Brain microvascular endothelial cell (primary cell): ENCODE results near the gene SPOCK3.

Experiments used
- DNase-seq: peaks from one replicate; pipeline ENCODE4 v3.0.0-alpha.2; 2020
- H3K27ac ChIP-seq: fragments of 250-450 bp; sonication (Bioruptor Pico); 2 replicates; pipeline ENCODE4 v1.5.1; 2020; ENCODE audit warnings: mild to moderate bottlenecking, moderate library complexity
- H3K27me3 ChIP-seq: fragments of 250-450 bp; sonication (Bioruptor Pico); replicated peaks from 2 replicates; pipeline ENCODE4 v1.5.1; 2020; ENCODE audit warnings: mild to moderate bottlenecking
- H3K36me3 ChIP-seq: fragments of 250-450 bp; sonication (Bioruptor Pico); replicated peaks from 2 replicates; pipeline ENCODE4 v1.5.1; 2020; ENCODE audit warnings: mild to moderate bottlenecking
- H3K4me3 ChIP-seq: 2 replicates; pipeline ENCODE4 v1.5.1; 2011; ENCODE audit warnings: low read depth, mild to moderate bottlenecking, control low read depth, low read length, moderate library complexity
- CTCF ChIP-seq: IDR thresholded peaks from 2 replicates; pipeline ENCODE4 v1.5.1; 2011; ENCODE audit warnings: low read depth, mild to moderate bottlenecking, moderate library complexity, low read length, control low read depth, inconsistent platforms; ENCODE audit errors: missing control alignments
- in situ Hi-C: cut with HindIII; loops from 2 replicates; pipeline ENCODE4 v1.10.0; 2017; ENCODE audit warnings: low sequenced_read_pairs, low pct_ligation_motif_present

SPOCK3 gene

GRCh38 chr4:166836865-166837264 lies 397.4 kb downstream of the SPOCK3 start:
- no peaks in the 10 kb centered on the region for H3K27me3 ChIP-seq
- no peak for DNase-seq
- in situ Hi-C loops: no loop called here
- no peak overlapping the region for H3K4me3 ChIP-seq
- H3K36me3 ChIP-seq: no peaks in the 10 kb centered on the region
- TF ChIP-seq CTCF: no peak
- no peak overlapping the region for H3K27ac ChIP-seq

DNA sequence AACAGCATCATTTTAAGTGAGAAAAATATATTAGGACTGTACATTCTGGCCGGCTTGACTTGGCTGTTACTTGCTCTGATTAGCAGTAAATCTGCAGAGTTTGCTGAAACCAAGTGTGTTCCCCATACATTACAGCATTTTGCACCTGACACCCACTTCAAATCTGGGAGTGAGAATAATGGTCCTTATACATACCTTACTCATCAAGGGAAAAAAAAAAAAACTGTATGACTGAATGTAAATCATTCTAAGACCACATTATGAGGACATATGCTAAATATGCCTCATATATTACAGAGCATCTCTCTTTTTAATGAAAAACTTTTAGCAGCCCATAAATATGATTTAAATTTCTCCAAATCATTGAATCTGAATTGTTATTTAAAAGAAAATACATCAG lies 406.7 kb downstream of the SPOCK3 start:
- DNase-seq: no peak
- Histone ChIP-seq H3K4me3 (no peak overlapping the region), H3K27ac (no peak overlapping the region), H3K27me3 (no peaks in the 10 kb centered on the region), H3K36me3 (no peaks in the 10 kb centered on the region)
- no peak for TF ChIP-seq CTCF
- in situ Hi-C loops: no loop called here

- in situ Hi-C loops: no loop called here
- DNase-seq: no peak
- H3K27ac ChIP-seq: no peak overlapping the region
- no peak overlapping the region for H3K4me3 ChIP-seq
- no peak for TF ChIP-seq CTCF
- H3K27me3 ChIP-seq: no peaks in the 10 kb centered on the region
- no peaks in the 10 kb centered on the region for H3K36me3 ChIP-seq
Observed at GRCh38 chr4:166827167-166827566, 407.1 kb downstream of the SPOCK3 start.

DNA sequence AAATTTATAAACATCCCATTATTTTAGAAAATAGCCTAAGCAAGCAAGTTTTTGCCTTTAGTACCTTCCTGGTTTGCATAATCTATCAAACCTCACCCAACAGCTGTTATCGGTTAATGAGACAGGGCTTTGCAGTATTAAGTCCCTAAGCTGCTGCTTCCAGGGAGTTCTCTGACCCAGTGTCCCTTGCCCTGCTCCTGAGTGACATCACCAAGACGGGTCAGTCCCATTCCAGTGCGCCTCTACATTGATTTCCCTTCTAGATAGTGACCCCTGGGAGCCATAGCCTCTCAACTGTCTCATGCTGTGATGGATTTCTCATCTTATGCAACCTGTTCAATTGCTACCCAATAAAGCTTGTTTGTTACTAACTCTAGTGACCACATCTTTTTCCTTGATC lies 410.4 kb downstream of the SPOCK3 start:
- no peak for TF ChIP-seq CTCF
- no peak for DNase-seq
- in situ Hi-C loops: no loop called here
- Histone ChIP-seq H3K27ac (no peak overlapping the region), H3K36me3 (no peaks in the 10 kb centered on the region), H3K27me3 (no peaks in the 10 kb centered on the region), H3K4me3 (no peak overlapping the region)

GRCh38 chr4:166823126-166823525 lies 411.2 kb downstream of the SPOCK3 start:
- no peak overlapping the region for H3K4me3 ChIP-seq
- no peaks in the 10 kb centered on the region for H3K27me3 ChIP-seq
- H3K27ac ChIP-seq: no peak overlapping the region
- TF ChIP-seq CTCF: no peak
- no peaks in the 10 kb centered on the region for H3K36me3 ChIP-seq
- in situ Hi-C loops: no loop called here
- DNase-seq: no peak

DNA sequence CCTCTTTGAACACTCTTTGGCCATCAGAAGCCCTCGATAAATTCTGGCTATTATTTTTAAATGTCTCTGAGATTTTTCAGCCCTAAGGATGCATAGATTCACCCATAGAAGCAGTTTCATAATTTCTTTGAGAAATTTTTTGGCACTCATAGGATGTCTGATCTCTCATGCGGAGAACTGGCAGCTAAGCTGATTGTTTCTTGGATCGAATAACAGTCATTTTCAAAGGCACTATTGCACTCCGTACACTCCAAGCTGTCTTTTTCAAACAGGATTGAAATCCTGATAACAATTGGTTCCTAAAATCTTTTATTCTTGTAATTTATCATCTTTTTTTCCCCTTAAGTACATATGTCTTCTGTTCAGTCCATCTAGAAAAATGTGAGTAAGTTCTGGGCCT lies 411.9 kb downstream of the SPOCK3 start:
- no peak overlapping the region for H3K27ac ChIP-seq
- in situ Hi-C loops: no loop called here
- H3K36me3 ChIP-seq: no peaks in the 10 kb centered on the region
- DNase-seq: no peak
- H3K4me3 ChIP-seq: no peak overlapping the region
- no peak for TF ChIP-seq CTCF
- H3K27me3 ChIP-seq: no peaks in the 10 kb centered on the region
